ENCODE data around the gene POU2F3. TPM values are rescaled to one million over a fixed set of nuclear protein-coding genes. Genes with fewer than 3 reads are reported as not detected.

The POU2F3 gene
- total RNA-seq, 1 donor from 2014 or later = 1.4 TPM

DNA sequence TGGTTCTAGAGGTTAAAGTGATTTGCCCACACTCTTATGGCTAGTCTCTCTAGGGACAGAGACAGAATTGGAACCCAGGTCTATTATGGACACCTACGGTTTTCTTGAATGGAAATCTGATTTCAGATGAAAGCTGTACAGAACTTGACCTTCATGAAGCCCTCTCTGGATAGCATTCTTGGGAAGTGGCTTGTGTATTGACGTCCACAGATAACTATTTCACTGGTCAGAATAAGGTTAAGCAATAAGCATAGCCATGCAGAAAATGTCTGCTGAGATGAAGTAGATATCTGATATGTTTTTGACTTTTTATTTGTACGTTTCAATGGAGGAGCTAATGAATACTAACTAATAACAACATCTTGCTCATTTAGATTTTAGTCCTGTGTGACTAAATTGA is 86.3 kb downstream of the POU2F3 start:
- TF ChIP-seq, protein P1, sequence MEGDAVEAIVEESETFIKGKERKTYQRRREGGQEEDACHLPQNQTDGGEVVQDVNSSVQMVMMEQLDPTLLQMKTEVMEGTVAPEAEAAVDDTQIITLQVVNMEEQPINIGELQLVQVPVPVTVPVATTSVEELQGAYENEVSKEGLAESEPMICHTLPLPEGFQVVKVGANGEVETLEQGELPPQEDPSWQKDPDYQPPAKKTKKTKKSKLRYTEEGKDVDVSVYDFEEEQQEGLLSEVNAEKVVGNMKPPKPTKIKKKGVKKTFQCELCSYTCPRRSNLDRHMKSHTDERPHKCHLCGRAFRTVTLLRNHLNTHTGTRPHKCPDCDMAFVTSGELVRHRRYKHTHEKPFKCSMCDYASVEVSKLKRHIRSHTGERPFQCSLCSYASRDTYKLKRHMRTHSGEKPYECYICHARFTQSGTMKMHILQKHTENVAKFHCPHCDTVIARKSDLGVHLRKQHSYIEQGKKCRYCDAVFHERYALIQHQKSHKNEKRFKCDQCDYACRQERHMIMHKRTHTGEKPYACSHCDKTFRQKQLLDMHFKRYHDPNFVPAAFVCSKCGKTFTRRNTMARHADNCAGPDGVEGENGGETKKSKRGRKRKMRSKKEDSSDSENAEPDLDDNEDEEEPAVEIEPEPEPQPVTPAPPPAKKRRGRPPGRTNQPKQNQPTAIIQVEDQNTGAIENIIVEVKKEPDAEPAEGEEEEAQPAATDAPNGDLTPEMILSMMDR (conservative IDR thresholded peaks at IDR 0.05; ENCODE audit: low read depth, low read length) = no peak

GRCh38 chr11:120326845-120327281 is 86.9 kb downstream of the POU2F3 start:
- no peak overlapping the region for H3K4me3 ChIP-seq (ENCODE audit: low read depth, low read length)
- TF ChIP-seq, protein P1 (conservative IDR thresholded peaks at IDR 0.05; ENCODE audit: low read depth, low read length) = no peak
- DNase-seq (ENCODE audit: low read depth) = no peak

More for the DNA sequence above, 86.3 kb downstream of the POU2F3 start:
- H3K4me3 ChIP-seq (ENCODE audit: low read depth, low read length) = peak overlapping the region; percentile 73
- no peak for DNase-seq (ENCODE audit: low read depth)

DNA sequence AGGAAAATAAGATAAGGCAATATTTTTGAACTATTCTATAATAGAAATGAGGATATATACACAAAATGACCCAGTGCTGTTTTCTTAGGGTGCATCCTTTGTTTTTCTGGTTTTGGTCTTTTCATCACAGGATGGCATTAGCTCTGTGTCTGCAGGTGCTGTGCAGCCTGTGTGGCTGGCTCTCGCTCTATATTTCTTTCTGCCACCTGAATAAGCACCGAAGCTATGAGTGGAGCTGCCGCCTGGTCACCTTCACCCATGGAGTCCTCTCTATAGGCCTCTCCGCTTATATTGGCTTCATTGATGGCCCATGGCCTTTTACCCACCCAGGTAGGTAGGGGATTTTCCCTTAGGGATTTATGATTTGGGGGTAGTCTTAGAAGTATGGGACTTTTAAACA is 87.4 kb downstream of the POU2F3 start:
- TF ChIP-seq, protein P1 (conservative IDR thresholded peaks at IDR 0.05; ENCODE audit: low read depth, low read length) = no peak
- no peak overlapping the region for H3K4me3 ChIP-seq (ENCODE audit: low read depth, low read length)
- no peak for DNase-seq (ENCODE audit: low read depth)

- DNase-seq (ENCODE audit: low read depth) = no peak
- TF ChIP-seq, protein P1 (conservative IDR thresholded peaks at IDR 0.05; ENCODE audit: low read depth, low read length) = no peak
- no peak overlapping the region for H3K4me3 ChIP-seq (ENCODE audit: low read depth, low read length)
Observed at GRCh38 chr11:120329556-120329955, 89.6 kb downstream of the POU2F3 start.

DNA sequence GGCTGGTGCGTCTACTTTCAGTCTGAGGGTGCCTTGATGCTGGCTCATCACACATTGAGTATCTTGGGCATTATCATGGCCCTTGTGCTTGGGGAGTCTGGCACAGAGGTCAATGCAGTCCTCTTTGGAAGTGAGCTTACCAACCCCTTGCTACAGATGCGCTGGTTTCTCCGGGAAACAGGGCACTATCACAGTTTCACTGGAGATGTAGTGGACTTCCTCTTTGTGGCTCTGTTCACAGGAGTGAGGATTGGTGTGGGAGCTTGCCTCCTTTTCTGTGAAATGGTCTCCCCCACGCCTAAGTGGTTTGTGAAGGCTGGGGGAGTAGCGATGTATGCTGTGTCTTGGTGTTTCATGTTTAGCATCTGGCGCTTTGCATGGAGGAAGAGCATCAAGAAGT is 90.1 kb downstream of the POU2F3 start:
- DNase-seq (ENCODE audit: low read depth) = no peak
- TF ChIP-seq, protein P1 (conservative IDR thresholded peaks at IDR 0.05; ENCODE audit: low read depth, low read length) = no peak
- H3K4me3 ChIP-seq (ENCODE audit: low read depth, low read length) = no peak overlapping the region

DNA sequence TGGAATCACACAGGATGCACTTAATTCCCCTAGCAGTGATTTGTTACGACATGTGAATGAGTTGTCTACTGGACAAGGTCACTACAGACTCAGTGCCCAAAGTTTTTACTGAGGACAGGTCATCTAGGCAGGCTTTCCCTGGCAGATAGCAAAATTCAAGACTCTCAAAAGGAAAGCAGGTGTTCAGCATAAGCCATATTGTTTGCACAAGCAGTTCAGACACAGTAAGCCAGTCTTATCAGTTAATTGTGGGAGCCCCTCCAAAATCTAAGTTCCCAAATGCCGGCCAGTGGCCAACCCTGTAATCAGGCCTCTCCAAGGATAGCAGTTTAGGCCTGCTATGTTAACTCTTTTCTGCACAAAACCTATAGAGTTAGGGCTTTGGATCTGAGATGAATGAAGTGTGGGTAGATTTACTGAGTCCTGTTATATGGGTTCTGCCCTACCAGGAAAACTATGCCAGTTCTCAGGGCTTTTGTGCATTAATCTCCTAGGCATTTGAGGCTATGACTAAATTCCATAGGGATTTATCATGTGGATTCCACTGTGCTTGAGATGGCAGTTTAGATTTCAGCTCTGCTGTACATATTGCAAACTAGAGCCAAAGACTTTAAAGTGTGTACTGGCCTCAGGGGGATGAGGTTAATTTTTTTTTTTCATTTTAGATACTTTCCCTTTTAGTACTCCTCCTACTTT is 91.5 kb downstream of the POU2F3 start:
- TF ChIP-seq, protein P1 (conservative IDR thresholded peaks at IDR 0.05; ENCODE audit: low read depth, low read length) = no peak
- DNase-seq (ENCODE audit: low read depth) = no peak
- no peak overlapping the region for H3K4me3 ChIP-seq (ENCODE audit: low read depth, low read length)

Data from epithelial cell of proximal tubule (primary cell).